RWPE2 (cell line): ENCODE results near the gene NPHP1.

Experiments used
- ATAC-seq: fragments of 200-7000 bp; cut with Tn5 transposase; 3 replicates; pipeline ENCODE4 v1.9.1; 2021; ENCODE audit warnings: low read depth
- DNase-seq: peaks from one replicate; pipeline ENCODE4 v3.0.0-alpha.2; 2020; ENCODE audit warnings: low spot score
- H3K27ac ChIP-seq: fragments of 450-650 bp; 2 replicates; pipeline ENCODE4 v1.5.1; 2017; ENCODE audit warnings: mild to moderate bottlenecking; ENCODE audit not compliant: poor library complexity, severe bottlenecking
- H3K27me3 ChIP-seq: fragments of 250-450 bp; sonication (Bioruptor Pico); 2 replicates; pipeline ENCODE4 v1.5.1; 2021; ENCODE audit warnings: mild to moderate bottlenecking, moderate library complexity; ENCODE audit not compliant: insufficient read depth, poor library complexity, severe bottlenecking
- H3K36me3 ChIP-seq: fragments of 250-450 bp; sonication (Bioruptor Pico); 2 replicates; pipeline ENCODE4 v1.5.1; 2020; ENCODE audit warnings: low read depth, mild to moderate bottlenecking, moderate library complexity
- H3K4me1 ChIP-seq: fragments of 250-450 bp; sonication (Bioruptor Pico); 2 replicates; pipeline ENCODE4 v1.5.1; 2021; ENCODE audit warnings: mild to moderate bottlenecking, moderate library complexity; ENCODE audit not compliant: insufficient read depth, poor library complexity, severe bottlenecking
- H3K4me3 ChIP-seq: fragments of 250-450 bp; sonication (Bioruptor Pico); 2 replicates; pipeline ENCODE4 v1.5.1; 2021; ENCODE audit warnings: mild to moderate bottlenecking, moderate library complexity; ENCODE audit not compliant: severe bottlenecking
- H3K9me3 ChIP-seq: fragments of 250-450 bp; sonication (Bioruptor Pico); 2 replicates; pipeline ENCODE4 v1.5.1; 2021; ENCODE audit warnings: mild to moderate bottlenecking, moderate library complexity; ENCODE audit not compliant: severe bottlenecking
- CTCF ChIP-seq: fragments of 450-650 bp; IDR thresholded peaks from one replicate; pipeline ENCODE4 v1.5.1; 2017; ENCODE audit warnings: mild to moderate bottlenecking, moderate library complexity; ENCODE audit not compliant: poor library complexity, severe bottlenecking

NPHP1 gene

DNA sequence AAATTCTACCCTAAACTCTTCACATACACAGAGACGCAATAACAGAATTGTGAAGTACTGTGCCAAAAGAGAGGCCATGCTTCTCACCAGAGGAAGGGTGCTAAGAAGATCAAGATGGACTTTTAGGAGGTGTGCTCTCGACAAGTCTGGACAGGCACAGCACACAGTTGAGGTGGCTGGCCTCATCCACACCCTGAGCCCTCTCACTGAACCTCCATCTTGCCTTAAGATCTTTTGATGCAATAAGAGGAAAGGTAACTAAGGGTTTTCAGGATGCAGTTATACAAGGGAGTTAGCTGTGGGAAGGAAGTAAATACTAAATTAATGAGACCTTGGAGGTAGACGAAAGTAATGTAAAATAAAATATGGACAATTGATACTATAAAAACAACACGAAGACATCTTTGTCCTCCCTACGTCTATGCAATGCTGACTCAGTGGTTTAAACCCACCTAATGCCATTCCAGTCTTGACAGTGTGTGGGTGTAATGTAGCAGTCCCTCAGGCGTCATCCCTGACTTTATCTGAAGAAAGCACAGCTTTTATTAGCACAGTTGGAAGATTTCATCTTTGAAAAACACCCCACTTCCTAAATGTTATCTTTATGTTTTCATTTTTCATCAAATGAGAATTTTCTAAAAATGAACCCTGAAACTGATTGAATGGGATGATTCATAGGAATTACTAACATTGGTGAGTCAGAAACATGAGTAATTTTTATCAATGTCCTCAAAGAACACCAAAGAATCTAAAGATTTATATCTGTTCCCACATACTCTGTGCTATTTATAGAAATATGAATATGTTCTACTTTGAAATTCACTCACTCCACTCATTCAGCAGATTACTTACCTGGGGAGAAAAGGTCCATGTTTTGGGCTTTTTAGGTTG lies 55.2 kb downstream of the NPHP1 start:
- Histone ChIP-seq H3K4me1 (peaks cover 18% of the 10 kb centered on the region), H3K27me3 (no peaks in the 10 kb centered on the region), H3K4me3 (no peak overlapping the region), H3K9me3 (peaks cover 2% of the 10 kb centered on the region), H3K36me3 (no peaks in the 10 kb centered on the region), H3K27ac (peak overlapping the region; percentile 85)
- TF ChIP-seq CTCF = no peak
- DNase-seq (no peak), ATAC-seq (peak; percentile 87)

GRCh38 chr2:110146945-110147332 lies 57.9 kb downstream of the NPHP1 start:
- Histone ChIP-seq H3K4me1 (peaks cover 18% of the 10 kb centered on the region), H3K27ac (no peak overlapping the region), H3K9me3 (no peaks in the 10 kb centered on the region), H3K4me3 (no peak overlapping the region), H3K36me3 (no peaks in the 10 kb centered on the region), H3K27me3 (no peaks in the 10 kb centered on the region)
- ATAC-seq = no peak
- TF ChIP-seq CTCF = no peak
- DNase-seq = no peak

GRCh38 chr2:110146183-110146944 lies 58.4 kb downstream of the NPHP1 start:
- Histone ChIP-seq H3K36me3 (no peaks in the 10 kb centered on the region), H3K27me3 (no peaks in the 10 kb centered on the region), H3K4me1 (peaks cover 18% of the 10 kb centered on the region), H3K4me3 (no peak overlapping the region), H3K27ac (no peak overlapping the region), H3K9me3 (no peaks in the 10 kb centered on the region)
- TF ChIP-seq CTCF = no peak
- no peak for DNase-seq
- ATAC-seq = no peak

DNA sequence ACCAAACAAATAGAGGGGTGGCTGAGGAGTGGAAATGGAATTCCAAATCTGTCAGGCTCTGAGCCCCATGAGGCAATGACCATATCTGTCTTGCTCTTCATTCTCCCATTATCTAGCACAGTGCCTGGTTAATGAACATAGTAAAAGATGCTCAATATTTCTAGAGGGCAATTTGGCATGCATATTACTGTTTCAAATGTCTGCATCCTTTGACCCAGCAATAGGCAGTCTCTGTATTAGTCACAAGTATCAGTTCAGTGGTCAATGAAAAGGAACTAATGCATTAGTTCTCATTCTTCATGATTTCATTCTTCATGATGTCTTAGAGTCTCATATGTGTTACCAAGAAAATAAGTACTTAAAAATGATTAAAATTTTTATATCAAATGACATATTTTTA lies 60.8 kb downstream of the NPHP1 start:
- H3K4me3 ChIP-seq = no peak overlapping the region
- no peak overlapping the region for H3K27ac ChIP-seq
- DNase-seq (no peak), ATAC-seq (no peak)
- H3K9me3 ChIP-seq = no peaks in the 10 kb centered on the region
- H3K4me1 ChIP-seq = peaks cover 3% of the 10 kb centered on the region
- no peak for TF ChIP-seq CTCF
- H3K27me3 ChIP-seq = no peaks in the 10 kb centered on the region
- H3K36me3 ChIP-seq = no peaks in the 10 kb centered on the region
